ELF-1 (cell line): ENCODE data around the gene XYLT1.
A peak's percentile ranks its signal among the peaks of the same experiment; 100 is the strongest.

Experiments
- DNase-seq: peaks from one replicate; pipeline ENCODE4 v3.0.0-alpha.2; 2016; ENCODE audit warnings: low read depth, low spot score

Gene XYLT1

GRCh38 chr16:17056666-17057065 lies 414.1 kb downstream of the XYLT1 start:
- no peak for DNase-seq

GRCh38 chr16:17053536-17054160 lies 417.1 kb downstream of the XYLT1 start:
- DNase-seq: peak; percentile 6
